HG02870 (cell line): ENCODE measurements around the gene ROR2.
"Not testable (repeated sequence)": the region's sequence is repeated elsewhere in the genome, so short reads cannot be mapped to it uniquely, and the experiment has no call there.

Experiments
- ATAC-seq: cut with Tn5 transposase; IDR thresholded peaks from one replicate; pipeline ENCODE4 v1.9.1; 2021; ENCODE audit warnings: mild to moderate bottlenecking, moderate library complexity; ENCODE audit not compliant: unreplicated experiment

The ROR2 gene

DNA sequence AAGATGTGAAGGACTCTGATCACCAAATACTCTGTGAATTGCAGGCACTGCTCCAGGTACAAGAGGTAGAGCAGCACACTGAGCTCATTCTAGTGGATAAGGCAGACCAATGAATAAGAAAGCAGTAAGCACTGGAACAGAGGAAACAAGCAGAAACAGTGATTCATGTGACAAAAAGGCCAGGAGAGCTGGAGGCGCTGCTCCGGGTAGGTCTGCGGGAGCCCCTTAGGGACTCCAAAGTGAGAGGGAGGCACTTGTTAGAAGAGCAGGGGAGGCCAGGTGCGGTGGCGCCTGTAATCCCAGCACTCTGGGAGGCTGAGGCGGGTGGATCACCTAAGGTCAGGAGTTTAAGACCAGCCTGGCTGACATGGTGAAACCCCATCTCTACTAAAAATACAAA lies 294.8 kb downstream of the ROR2 start:
- no peak for ATAC-seq

DNA sequence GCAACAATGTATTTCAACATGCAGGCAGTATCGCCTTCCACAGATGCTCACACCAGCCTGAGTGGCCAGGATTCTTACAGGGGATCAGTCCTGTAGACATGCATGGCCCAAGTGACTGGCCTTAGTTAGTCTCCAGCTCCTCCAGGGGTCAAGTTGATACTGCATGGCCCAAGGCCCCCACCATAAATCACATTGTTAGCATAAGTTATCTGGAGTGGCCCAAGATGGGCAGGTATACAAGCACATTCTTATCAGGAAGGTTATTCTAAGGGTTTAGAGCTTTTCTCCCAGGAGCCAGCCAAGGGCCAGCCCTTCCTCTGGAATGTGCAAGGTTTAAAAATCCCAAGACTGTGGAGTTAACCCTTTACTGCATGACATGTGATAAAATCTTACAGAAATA lies 295.5 kb downstream of the ROR2 start:
- ATAC-seq: no peak

DNA sequence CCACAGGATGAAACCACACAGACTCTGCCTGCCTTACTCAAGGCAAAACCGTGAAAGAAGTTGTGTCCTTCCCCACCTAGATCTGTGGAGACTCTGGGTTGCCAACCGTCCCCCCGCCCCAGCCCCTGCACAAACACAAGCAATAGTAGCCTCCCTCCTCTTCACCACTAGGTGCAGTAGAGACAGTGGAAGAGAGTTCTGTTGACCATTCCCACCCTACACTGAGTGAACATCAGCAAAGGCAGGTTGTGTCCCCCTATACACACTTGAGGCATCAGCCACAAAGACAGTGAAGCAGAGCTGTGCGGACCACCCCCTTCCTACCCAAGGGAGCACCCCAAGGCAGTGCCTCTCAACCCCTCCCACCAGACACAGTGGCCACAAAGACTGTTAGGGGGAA lies 302.7 kb downstream of the ROR2 start:
- ATAC-seq: no peak

DNA sequence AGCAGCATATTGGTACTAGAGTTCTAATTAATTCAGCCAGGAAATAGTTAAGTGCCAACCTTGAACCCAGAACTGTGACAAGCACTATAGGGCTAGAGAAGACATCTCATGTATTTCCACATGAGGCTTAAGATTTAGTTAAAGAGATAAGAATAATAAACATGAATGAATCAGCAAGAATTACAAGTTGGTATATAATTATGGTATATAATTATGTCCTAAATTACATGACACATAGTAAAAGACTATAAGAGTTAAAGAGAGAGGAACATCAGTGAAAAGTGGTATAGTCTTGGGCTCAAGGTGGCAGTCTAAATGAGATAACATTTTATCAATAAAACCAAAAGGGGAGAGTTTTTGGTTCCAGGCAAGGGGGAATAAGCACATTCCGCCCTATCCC lies 303.3 kb downstream of the ROR2 start:
- no peak for ATAC-seq

DNA sequence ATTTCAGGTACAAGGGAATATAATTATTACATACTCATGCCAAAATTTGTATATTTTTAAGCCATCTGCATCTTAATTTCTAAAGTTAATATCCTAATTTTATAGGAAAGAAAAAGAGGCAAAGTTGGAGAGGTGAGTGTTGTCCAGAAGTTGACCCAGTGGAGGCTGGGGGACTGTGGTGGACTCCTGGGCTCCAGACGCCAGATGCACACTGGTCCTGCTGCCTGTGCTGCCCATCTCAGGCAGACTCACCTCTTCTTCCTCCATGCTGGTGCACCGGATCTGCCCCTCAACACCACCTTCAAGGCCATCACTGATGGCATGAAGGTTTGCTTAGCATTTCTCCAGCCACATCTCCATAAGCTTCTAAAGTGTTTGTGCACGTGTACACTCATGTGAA lies 305.6 kb downstream of the ROR2 start:
- no peak for ATAC-seq

DNA sequence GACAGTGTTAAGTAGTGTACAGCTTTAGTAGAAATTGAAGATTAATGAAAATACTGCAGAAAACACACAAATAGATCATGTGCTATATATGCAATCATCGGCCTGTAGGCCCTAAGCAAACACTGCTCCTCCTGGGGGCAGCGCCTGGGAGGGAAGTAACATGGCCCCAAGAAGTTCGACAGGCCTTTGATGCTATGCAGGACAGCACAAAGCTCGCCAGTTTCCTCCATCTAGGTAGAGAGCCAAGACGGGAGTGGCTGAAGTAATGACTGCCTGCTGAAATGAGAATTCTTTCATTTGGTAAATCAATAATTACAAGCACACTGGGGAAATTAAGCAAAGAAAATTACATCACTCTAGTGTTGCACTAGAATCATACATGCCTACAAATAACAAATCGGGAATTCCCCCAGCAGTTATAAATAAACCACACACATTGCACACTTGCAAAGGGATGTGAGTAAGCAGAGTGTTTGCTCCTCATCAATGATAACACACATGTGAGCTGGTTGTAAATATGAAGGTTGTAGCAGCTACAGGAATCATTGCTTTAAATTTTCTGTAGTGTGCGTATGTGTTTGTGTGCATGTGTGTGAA lies 306.4 kb downstream of the ROR2 start:
- no peak for ATAC-seq

DNA sequence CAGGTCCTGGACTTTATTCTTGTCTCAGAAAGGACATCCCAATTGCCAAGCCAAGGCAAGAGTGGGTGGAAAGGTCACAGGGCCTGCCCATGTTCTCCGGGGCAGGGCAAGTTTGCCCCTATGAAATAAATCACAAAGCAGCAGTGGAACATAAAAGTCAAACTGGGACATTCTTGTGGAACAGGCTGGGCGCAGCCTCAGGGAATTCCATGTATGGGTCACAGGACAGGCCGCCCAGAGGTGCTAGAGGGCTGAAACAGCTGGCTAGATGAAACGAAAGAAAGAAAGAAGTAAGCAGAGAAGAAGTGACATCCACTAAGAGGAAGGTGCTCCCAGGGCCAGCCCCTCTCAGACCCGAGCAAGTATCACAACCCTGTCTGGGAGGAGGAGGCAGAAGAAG lies 307.3 kb downstream of the ROR2 start:
- ATAC-seq: no peak

DNA sequence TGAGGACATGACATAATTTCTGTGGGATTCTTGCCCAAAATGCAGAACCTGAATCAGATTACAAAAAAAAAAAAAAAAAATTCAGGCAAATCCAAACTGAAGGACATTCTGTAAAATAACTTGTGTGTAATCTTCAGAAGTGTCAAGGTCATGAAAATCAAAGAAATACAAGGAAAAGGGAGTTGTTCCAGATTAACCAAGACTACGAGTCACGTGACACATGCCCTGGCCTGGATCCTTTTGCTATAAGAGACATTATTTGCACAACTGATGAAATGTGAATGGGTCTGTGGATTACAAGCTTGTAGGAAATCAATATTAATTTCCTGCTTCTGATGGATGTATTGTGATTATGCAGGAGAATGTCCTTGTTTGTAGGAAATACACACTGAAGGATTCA lies 309.6 kb downstream of the ROR2 start:
- ATAC-seq: no peak

DNA sequence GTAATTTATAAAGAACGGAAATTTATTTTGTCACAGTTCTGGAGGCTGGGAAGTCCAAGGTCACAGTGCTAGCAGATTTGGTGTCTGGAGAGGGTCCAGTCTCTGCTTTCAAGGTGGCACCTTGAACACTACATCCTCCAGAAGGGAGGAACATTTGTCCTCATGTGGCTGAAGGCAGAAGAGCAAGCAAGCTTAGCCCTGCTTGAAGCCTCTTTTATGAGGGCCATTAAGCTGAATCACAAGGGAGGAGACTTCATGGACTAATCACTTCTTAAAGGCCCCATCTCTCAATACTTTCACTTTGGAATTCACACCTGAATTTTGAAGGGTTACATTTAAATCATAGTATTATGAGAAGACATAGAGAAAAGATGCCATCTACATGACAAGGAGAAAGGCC lies 311.0 kb downstream of the ROR2 start:
- no peak for ATAC-seq

DNA sequence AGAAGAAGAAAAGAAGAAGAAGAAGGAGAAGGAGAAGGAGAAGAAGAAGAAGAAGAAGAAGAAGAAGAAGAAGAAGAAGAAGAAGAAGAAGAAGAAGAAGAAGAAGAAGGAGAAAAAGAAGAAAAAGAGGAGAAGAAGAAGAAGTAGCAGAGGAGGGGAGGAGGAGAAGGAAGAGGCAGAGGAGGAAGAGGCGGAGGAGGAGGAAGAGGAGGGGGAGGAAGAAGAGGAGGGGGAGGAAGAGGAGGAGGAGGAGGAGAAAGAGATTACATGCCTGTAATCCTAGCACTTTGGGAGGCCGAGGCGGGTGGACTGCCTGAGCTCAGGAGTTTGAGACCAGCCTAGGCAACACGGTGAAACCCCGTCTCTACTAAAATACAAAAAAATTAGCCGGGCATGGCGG lies 315.2 kb downstream of the ROR2 start:
- not testable (repeated sequence) for ATAC-seq

DNA sequence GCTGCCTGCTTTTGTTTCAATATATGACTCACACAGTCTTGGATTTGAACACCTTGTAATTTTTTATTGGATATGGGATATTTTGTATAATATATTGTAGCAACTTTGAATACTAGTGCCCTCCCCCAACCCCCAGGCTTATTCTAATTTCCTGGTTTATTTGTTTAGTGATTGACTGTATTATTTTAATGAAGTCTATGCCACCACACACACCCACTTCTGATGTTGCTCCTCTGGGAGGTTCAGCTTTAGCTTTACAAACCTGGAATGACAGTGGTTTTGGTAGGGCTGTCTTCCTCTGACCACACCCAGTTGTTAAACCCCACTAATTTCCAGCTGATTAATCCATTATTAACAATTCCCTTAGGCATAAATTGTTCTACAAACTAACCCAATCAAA lies 320.3 kb downstream of the ROR2 start:
- ATAC-seq: no peak

DNA sequence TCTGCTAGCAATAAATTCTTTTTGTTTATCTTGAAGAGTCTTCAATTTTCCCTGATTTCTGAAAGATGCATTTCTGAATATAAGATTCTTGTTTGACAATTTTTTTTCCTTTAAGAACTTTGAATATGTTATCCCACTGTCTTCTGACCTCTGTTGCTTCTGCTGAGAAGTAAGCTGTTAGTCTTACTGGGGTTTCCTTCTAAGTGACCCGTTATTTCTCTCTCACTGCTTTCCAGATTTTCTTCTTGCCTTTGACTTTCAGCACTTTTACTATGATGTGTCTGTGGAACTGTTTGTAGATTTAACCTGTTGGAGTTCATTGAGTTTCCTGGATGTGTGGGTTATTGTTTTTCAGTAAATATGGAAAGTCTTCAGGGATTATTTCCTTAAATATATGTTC lies 321.1 kb downstream of the ROR2 start:
- no peak for ATAC-seq

DNA sequence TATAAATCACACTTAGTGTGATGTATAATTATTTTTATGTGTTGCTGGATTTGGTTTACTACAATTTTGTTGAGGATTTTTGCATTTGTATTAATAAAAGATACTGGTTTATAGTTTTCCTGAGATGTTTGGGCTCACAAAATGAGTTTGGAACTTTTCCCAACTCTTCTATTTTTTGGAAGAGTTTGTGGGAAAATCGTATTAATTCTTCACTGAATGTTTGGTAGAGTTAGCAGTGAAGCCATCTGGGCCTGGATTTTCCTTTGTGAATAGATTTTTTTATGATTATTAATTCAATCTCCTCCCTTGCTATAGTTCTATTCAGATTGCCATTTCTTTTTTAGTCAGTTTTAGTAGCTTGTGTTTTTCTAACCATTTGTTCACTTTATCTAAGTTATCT lies 324.7 kb downstream of the ROR2 start:
- ATAC-seq: no peak

DNA sequence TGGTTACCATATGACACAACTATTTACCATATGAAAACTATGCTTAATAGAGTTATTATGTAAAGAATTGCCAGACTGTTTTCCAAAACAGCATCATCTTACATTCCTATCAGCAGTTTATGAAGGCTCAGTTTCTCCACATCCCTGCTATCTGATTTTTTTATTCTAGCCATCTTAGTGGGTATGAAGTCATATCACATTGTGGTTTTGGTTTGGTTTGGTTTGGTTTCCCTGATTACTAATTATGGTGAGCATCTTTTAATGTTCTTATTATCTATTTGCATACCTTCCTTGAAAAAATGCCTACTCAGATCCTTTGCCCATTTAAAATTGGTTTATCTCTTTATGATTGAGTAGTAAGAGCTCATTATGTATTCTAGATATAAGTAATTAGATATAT lies 327.0 kb downstream of the ROR2 start:
- ATAC-seq: no peak

DNA sequence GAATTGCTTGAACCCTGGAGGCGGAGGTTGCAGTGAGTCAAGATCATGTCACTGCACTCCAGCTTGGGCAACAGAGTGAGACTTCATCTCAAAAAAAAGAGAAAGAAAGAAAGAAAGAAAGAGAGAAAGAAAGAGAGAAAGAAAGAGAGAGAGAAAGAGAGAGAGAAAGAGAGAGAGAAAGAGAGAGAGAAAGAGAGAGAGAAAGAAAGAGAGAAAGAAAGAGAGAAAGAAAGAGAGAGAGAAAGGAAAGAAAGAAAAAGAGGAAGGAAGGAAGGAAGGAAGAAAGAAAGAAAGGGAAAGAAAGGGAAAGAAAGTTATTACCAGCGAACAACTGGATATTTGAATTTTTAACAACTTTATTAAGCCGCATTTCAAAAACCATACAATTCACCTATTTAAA lies 327.9 kb downstream of the ROR2 start:
- not testable (repeated sequence) for ATAC-seq

DNA sequence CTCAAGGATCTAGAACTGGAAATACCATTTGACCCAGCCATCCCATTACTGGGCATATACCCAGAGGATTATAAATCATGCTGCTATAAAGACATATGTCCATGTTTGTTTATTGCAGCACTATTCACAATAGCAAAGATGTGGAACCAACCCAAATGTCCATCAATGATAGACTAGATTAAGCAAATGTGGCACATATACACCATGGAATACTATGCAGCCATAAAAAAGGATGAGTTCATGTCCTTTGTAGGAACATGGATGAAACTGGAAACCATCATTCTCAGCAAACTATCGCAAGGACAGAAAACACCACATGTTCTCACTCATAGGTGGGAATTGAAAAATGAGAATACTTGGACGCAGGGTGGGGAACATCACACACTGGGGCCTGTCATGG lies 336.0 kb downstream of the ROR2 start:
- not testable (repeated sequence) for ATAC-seq

DNA sequence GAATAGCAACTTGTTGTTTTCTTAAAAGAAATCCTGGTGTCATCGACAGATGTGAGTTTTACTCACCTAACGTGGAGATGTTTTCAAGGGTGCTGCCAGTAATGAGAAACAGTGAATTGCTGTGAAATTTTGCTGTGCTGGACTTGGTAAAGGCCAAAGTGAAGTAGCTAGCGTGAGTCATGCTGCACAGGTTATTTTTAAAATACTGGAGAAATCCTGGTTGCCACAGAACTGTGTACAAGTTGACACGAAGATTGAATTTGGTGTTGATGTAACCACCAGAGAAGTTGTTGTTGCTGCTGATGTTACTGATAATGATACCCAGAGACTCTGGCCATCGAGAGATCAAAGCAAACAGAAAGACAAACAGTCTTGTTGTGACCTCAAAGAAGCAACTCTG lies 338.4 kb downstream of the ROR2 start:
- ATAC-seq: no peak

DNA sequence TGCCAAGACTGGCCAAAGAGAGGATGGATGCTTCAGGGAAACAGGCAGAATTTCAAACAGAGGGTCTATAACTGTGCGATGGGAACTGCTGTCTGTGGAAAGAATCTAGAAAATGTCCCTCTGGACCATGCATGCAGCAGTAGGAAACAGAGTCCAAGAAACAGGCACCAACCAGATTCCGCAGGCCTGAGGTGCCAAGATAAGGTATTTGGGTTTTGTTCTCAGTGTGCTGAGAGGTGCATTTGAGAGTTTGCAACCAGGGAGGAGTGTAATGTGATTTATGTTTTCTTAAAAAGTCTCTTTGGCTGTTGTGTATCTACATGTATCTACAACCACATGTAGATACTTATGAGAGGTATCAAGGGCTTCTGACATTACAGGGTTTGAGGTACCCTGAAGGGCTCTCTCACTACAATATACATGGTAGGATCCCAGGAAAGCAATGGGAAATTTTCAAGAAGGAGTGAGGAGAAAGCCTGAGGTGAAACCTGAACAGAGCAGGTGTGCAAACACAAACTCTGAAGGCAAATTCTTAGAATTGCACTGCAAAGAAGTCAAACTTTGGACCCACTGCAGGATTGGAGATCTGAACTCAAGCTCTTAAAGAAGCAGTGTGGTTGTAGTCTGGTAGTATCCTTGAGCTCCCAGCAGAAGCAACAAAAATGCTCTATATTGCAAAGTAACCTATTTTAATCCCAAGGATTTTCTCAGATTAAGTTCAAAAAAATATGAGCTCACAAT lies 343.6 kb downstream of the ROR2 start:
- ATAC-seq: no peak

DNA sequence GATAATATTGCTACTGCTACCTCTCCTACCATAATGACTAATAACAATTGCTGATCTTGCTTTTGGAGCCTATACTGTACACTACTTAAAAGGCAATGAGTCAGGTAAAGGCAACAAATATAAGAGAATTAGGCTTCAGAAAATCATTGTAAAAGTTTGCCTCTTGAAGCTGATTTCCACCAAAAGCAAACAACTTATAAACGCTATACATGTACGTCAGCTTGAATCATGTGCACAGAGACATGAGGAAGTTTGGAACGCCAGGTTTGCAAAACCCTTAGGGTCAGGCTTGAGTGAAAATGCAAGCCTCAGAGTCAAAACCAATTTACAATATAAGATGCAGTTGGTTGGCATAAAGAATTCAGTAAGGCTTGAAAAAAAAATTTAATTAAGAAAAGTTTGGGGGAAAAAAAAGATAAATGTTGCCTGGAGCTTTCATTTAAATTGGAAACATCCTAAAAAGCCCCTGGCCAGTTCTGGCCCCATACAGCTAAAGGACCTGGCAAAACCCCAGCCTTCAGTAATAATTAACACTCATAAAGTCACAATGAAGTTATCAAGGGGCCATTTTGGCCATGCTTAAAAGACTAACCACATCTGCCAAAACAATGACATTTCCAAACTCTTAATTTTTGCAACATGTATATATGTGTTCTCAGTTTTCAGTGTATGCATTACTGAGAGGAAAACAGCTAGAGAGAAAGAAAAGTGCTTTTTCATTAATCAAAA lies 345.4 kb downstream of the ROR2 start:
- ATAC-seq: no peak

DNA sequence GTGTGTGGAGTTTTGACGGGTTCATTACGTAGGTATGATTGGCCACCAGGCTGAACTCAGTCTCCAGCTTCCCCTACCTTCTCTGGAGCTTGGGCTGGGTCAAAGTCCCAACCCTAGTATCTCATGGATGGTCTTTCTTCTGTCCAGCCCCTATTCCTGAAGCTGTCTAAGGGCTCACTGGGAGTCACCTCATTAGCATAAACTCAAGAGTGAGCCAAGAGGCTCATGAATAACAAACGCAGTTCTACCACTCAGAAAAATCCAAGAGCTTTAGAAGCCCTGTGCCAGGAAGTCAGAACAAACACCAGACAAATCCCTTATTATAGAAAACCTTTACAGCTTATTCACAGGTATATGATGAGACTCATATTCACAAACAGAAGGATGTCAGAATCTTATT lies 346.1 kb downstream of the ROR2 start:
- no peak for ATAC-seq

DNA sequence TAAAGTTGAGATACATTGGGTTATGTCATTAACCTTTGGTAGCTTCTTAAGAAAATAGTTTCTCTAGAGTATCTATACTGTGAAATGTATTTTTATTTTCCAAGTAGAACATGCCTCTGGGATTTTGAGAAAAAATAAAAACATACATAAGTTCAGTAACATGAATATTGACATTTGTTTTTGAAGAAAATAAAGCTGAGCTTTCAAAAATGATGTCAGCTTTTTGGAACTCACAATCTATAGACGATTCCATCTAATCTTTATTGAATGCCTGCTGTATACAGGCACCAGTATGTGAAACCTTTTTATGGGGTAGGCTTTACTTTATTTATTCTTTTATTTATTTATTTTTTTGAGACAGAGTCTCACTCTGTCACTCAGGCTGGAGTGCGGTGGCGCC lies 350.5 kb downstream of the ROR2 start:
- ATAC-seq: no peak

DNA sequence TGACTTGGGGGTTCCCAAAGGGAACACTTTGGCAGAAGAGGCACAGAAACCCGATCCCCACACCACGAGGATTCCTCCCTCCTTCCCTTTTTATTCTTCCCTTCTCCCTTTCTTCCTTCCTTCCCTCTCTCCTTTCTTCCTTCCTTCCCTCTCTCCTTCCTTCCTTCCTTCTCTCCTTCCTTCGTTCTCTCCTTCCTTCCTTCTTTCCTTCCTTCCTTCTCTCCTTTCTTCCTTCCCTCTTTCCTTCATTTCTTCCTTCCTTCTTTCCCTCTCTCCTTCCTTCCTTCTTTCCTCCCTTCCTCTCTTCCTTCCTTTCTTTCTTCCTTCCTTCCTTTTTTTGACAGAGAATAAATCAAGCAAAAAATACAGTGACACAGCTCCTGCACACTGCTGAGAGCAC lies 358.4 kb downstream of the ROR2 start:
- no peak for ATAC-seq
